ENCODE results near the gene RMI1.

DNA sequence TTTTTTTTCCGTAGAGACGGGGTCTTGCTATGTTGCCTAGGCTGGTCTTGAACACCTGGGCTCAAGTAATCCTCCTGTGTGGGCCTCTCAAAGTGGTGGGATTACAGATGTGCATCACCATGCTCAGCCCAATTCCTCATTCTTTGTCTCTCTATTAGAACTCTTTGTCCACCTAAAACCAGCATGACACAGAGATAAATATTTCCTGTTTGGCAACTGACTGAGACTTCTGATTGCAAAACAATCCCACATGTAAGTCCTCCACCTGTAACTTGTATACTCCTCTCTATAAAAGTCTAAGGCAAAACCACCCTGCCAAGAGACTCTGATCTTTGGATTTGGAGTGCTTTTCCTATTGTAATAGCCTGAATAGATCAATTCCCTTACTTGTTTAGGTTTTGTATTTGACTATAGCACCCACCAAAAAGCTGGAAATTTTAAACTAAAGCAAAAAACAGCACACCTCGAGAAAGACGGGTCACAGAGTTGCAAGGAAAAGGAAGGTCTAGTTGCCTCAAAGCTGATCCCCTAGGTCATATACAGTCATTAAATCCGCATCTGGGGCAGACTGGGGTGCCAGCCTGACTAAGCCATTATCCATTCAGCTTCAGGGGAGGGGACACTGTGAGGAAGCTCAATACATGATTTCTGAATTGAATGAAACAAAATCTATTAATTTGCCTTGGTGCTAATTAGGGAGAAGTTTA is 45.9 kb upstream of the RMI1 start:
- TF ChIP-seq POLR2A (IDR thresholded peaks at IDR 0.05) = no peak
- TF ChIP-seq, protein P1, sequence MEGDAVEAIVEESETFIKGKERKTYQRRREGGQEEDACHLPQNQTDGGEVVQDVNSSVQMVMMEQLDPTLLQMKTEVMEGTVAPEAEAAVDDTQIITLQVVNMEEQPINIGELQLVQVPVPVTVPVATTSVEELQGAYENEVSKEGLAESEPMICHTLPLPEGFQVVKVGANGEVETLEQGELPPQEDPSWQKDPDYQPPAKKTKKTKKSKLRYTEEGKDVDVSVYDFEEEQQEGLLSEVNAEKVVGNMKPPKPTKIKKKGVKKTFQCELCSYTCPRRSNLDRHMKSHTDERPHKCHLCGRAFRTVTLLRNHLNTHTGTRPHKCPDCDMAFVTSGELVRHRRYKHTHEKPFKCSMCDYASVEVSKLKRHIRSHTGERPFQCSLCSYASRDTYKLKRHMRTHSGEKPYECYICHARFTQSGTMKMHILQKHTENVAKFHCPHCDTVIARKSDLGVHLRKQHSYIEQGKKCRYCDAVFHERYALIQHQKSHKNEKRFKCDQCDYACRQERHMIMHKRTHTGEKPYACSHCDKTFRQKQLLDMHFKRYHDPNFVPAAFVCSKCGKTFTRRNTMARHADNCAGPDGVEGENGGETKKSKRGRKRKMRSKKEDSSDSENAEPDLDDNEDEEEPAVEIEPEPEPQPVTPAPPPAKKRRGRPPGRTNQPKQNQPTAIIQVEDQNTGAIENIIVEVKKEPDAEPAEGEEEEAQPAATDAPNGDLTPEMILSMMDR (IDR thresholded peaks at IDR 0.05) = no peak
